Measurements from ENCODE around the gene NTF3.

NTF3 gene

DNA sequence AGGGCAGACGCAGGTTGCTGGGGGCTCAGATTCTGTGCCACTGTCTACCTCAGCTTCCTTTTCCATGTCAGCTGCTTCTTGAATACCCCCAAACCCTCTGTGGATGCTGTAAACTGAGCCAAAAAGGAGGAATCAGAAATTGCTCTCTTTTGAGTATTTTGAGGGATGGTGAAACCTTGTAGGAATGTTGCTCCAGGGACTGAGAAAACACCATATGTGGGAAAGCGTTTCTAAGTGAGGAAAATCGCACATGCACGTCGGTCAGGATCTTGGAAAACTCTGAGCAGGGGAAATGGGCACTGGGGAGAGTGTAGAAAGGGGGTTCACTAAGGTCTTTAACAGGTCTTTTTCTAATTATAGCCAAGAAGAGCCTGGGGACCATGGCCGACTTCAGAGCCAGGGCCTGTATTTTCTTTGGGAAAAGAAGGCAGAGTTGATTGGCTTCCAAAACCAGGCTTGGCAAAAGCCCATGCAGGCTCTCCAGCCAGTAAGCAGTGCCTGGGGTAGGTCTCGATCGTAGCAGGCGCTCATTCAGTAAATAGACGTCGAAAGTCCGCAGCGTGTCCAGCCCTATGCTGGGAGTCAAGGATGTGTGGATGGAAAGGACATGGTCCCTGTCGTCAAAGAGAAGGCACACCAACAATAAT lies 58.0 kb downstream of the NTF3 start (continued):
- TF ChIP-seq ZNF362 (tag by site-specific recombination; IDR thresholded peaks at IDR 0.05) = no peak
- TF ChIP-seq, protein P1, sequence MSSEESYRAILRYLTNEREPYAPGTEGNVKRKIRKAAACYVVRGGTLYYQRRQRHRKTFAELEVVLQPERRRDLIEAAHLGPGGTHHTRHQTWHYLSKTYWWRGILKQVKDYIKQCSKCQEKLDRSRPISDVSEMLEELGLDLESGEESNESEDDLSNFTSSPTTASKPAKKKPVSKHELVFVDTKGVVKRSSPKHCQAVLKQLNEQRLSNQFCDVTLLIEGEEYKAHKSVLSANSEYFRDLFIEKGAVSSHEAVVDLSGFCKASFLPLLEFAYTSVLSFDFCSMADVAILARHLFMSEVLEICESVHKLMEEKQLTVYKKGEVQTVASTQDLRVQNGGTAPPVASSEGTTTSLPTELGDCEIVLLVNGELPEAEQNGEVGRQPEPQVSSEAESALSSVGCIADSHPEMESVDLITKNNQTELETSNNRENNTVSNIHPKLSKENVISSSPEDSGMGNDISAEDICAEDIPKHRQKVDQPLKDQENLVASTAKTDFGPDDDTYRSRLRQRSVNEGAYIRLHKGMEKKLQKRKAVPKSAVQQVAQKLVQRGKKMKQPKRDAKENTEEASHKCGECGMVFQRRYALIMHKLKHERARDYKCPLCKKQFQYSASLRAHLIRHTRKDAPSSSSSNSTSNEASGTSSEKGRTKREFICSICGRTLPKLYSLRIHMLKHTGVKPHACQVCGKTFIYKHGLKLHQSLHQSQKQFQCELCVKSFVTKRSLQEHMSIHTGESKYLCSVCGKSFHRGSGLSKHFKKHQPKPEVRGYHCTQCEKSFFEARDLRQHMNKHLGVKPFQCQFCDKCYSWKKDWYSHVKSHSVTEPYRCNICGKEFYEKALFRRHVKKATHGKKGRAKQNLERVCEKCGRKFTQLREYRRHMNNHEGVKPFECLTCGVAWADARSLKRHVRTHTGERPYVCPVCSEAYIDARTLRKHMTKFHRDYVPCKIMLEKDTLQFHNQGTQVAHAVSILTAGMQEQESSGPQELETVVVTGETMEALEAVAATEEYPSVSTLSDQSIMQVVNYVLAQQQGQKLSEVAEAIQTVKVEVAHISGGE (tag by site-specific recombination; conservative IDR thresholded peaks at IDR 0.05; ENCODE audit: low read depth) = no peak
- TF ChIP-seq, protein P2, sequence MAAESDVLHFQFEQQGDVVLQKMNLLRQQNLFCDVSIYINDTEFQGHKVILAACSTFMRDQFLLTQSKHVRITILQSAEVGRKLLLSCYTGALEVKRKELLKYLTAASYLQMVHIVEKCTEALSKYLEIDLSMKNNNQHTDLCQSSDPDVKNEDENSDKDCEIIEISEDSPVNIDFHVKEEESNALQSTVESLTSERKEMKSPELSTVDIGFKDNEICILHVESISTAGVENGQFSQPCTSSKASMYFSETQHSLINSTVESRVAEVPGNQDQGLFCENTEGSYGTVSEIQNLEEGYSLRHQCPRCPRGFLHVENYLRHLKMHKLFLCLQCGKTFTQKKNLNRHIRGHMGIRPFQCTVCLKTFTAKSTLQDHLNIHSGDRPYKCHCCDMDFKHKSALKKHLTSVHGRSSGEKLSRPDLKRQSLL (tag by site-specific recombination; IDR thresholded peaks at IDR 0.05) = no peak
- no peak for TF ChIP-seq SALL2 (tag by site-specific recombination; IDR thresholded peaks at IDR 0.05; ENCODE audit: borderline replicate concordance)
- no peak for TF ChIP-seq ZNF221 (tag by site-specific recombination; IDR thresholded peaks at IDR 0.05; ENCODE audit: borderline replicate concordance)

GRCh38 chr12:5492562-5492961 lies 60.7 kb downstream of the NTF3 start:
- H3K27ac ChIP-seq (ENCODE audit: extremely low read depth, low read depth, low read length) = no peak overlapping the region
- no peaks in the 10 kb centered on the region for H3K4me1 ChIP-seq (ENCODE audit: control insufficient read depth, insufficient read depth, low read length)
- H3K4me3 ChIP-seq (ENCODE audit: low read depth, low read length) = no peak overlapping the region
- ChIA-PET POLR2A (no interaction called here), CTCF (interaction anchor here (0.6 kb wide), 1 partner anchor 219 kb away, joined by 4 read pairs; no protein-coding TSS in a partner anchor)
- H3K36me3 ChIP-seq (ENCODE audit: control insufficient read depth in 2 of 2, insufficient read depth in 1 of 2, low read length in 2 of 2) = no peaks in the 10 kb centered on the region
- TF ChIP-seq ZBTB10 (tag by site-specific recombination; IDR thresholded peaks at IDR 0.05) (no peak), ZNF280C (tag by site-specific recombination; IDR thresholded peaks at IDR 0.05) (no peak), GLIS1 (tag by site-specific recombination; IDR thresholded peaks at IDR 0.05) (no peak), ZNF24 (tag by site-specific recombination; IDR thresholded peaks at IDR 0.05) (no peak), BCL11B (tag by site-specific recombination; IDR thresholded peaks at IDR 0.05; ENCODE audit: low read depth) (no peak), EGR2 (tag by site-specific recombination; IDR thresholded peaks at IDR 0.05; ENCODE audit: low read depth) (no peak), GLI2 (tag by site-specific recombination; IDR thresholded peaks at IDR 0.05; ENCODE audit: borderline replicate concordance, low read depth) (no peak), GLI4 (tag by site-specific recombination; IDR thresholded peaks at IDR 0.05) (no peak), ZNF140 (tag by site-specific recombination; IDR thresholded peaks at IDR 0.05) (no peak), ZSCAN16 (tag by site-specific recombination; IDR thresholded peaks at IDR 0.05) (no peak)
- no peaks in the 10 kb centered on the region for H3K9me3 ChIP-seq (ENCODE audit: control insufficient read depth, insufficient read depth, low read depth, low read length)
